Measurements from ENCODE around the gene HNRNPA1L2. TPM values are rescaled to one million over a fixed set of nuclear protein-coding genes. Genes with fewer than 3 reads are reported as not detected.
A peak's percentile ranks its signal among the peaks of the same experiment; 100 is the strongest.
"Not testable (repeated sequence)": the region's sequence is repeated elsewhere in the genome, so short reads cannot be mapped to it uniquely, and the experiment has no call there.

The HNRNPA1L2 gene
- total and polyA plus RNA-seq, 9 of the 15 experiments (the other 6 are each of a cell fraction or from before 2014, with no cell fraction given): 3.7 to 10.8 (median 6.8) TPM

DNA sequence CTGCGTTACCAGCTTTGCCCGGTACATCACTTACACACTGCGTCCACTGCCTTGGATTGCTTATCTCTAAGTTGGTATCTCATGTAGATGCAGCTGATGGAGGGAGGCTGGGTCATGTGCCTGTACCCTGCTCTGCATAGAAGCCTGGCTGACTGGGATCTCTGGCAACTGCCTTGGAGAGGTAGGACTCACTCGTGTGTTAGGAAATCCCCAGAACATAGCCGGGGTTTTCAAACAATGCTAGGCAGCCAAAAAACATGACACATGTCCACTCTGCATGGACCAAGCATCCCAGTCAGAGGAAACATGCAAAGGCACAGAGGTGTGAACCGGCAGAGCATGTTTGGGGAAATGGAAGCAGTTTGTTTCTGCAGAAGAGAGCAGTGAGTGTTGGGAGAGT, 36.1 kb upstream of the HNRNPA1L2 start:
- H3K9ac ChIP-seq (ENCODE audit: insufficient read depth in 1 of 2, low read depth in 2 of 2, low read length in 2 of 2); H3K4me2 ChIP-seq (ENCODE audit: insufficient read depth, low read length); POLR2A ChIA-PET; FAIRE-seq; H3K4me3 ChIP-seq; BruUV-seq (replicated peaks); H3K9me1 ChIP-seq (ENCODE audit: control insufficient read depth, insufficient read depth, low read length); H3K27ac ChIP-seq (ENCODE audit: extremely low read depth, low read depth, low read length); H3K36me3 ChIP-seq (ENCODE audit: control insufficient read depth, insufficient read depth, low read length); ATAC-seq; DNase-seq (ENCODE audit: extremely low read depth in 1 of 4, low spot score in 3 of 4); H3K9me3 ChIP-seq (replicated peaks; ENCODE audit: control insufficient read depth, insufficient read depth, low read depth, low read length); H3K79me2 ChIP-seq (ENCODE audit: control insufficient read depth, insufficient read depth, low read length); H3K4me1 ChIP-seq (replicated peaks in 1 of 2; ENCODE audit: control insufficient read depth in 2 of 2, insufficient read depth in 2 of 2, low read length in 2 of 2); H4K20me1 ChIP-seq (replicated peaks; ENCODE audit: control insufficient read depth, insufficient read depth, low read length); CTCF ChIA-PET (ENCODE audit: low intra/inter-chr PET ratio); H3K27me3 ChIP-seq (ENCODE audit: control insufficient read depth in 2 of 2, insufficient read depth in 2 of 2, low read length in 2 of 2); H2AFZ ChIP-seq (ENCODE audit: low read depth, low read length): not testable (repeated sequence)
- intact Hi-C loops (cut with micrococcal nuclease): loop anchor here (5.0 kb wide), 1 partner anchor 546 kb away; no protein-coding TSS in a partner anchor
- 17% methylated on average over 5 of the region's 6 CpGs for WGBS (ENCODE audit: insufficient coverage, low coverage, missing lambda C conversion rate)
- in situ Hi-C loops (cut with MboI): loop anchor here (25.0 kb wide), 2 partner anchors 356 to 556 kb away; no protein-coding TSS in a partner anchor

DNA sequence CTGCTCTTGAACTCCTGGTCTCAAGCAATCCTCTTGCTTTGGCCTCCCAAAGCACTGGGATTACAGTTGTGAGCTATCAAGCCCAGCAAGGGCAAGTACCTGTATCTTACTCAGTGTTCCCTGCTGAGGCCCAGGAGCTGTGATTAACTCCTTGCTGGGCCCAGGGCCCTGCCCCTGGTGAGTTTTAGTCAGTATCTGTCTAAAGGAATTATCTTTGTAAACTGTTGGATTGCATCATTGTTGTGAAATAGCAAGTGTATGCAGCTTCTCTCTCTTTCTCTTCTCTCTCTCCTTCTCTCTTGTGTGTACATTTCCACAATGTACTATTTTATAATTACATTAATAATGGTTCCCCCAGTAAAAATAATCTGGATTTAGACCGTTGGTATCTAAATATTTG, 35.4 kb upstream of the HNRNPA1L2 start:
- H3K27ac ChIP-seq (ENCODE audit: extremely low read depth, low read depth, low read length); H3K27me3 ChIP-seq (ENCODE audit: control insufficient read depth in 2 of 2, insufficient read depth in 2 of 2, low read length in 2 of 2); H3K4me3 ChIP-seq; H2AFZ ChIP-seq (ENCODE audit: low read depth, low read length); H3K9me3 ChIP-seq (replicated peaks; ENCODE audit: control insufficient read depth, insufficient read depth, low read depth, low read length); POLR2A ChIA-PET; H3K4me2 ChIP-seq (ENCODE audit: insufficient read depth, low read length); H3K4me1 ChIP-seq (replicated peaks in 1 of 2; ENCODE audit: control insufficient read depth in 2 of 2, insufficient read depth in 2 of 2, low read length in 2 of 2); BruUV-seq (replicated peaks); CTCF ChIA-PET (ENCODE audit: low intra/inter-chr PET ratio); H3K79me2 ChIP-seq (ENCODE audit: control insufficient read depth, insufficient read depth, low read length); FAIRE-seq; H3K36me3 ChIP-seq (ENCODE audit: control insufficient read depth, insufficient read depth, low read length); H4K20me1 ChIP-seq (replicated peaks; ENCODE audit: control insufficient read depth, insufficient read depth, low read length); DNase-seq (ENCODE audit: extremely low read depth in 1 of 4, low spot score in 3 of 4); H3K9me1 ChIP-seq (ENCODE audit: control insufficient read depth, insufficient read depth, low read length); H3K9ac ChIP-seq (ENCODE audit: insufficient read depth in 1 of 2, low read depth in 2 of 2, low read length in 2 of 2); TF ChIP-seq CEBPG (CRISPR knock-in tag; IDR thresholded peaks at IDR 0.05): not testable (repeated sequence)
- 0% methylated on average over 1 of the region's 1 CpG for WGBS (ENCODE audit: insufficient coverage, low coverage, missing lambda C conversion rate)
- intact Hi-C loops (cut with micrococcal nuclease): loop anchor here (5.0 kb wide), 1 partner anchor 546 kb away; no protein-coding TSS in a partner anchor
- in situ Hi-C loops (cut with MboI): loop anchor here (25.0 kb wide), 2 partner anchors 356 to 556 kb away; no protein-coding TSS in a partner anchor
- TF ChIP-seq, protein P1, sequence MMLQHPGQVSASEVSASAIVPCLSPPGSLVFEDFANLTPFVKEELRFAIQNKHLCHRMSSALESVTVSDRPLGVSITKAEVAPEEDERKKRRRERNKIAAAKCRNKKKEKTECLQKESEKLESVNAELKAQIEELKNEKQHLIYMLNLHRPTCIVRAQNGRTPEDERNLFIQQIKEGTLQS (IDR thresholded peaks at IDR 0.05): peak; percentile 53; the same call in 1 of the 2 replicates
- TF ChIP-seq, protein P1 (CRISPR knock-in tag; conservative IDR thresholded peaks at IDR 0.05): not testable (repeated sequence)
- peak; percentile 56 to 82; a peak in 3 of 4 replicates for TF ChIP-seq CEBPG (tag; conservative IDR thresholded peaks at IDR 0.05 in 1 of 2, IDR thresholded peaks at IDR 0.05 in 1 of 2)
- ATAC-seq: peak; percentile 43; the same call in 2 of the 3 replicates

DNA sequence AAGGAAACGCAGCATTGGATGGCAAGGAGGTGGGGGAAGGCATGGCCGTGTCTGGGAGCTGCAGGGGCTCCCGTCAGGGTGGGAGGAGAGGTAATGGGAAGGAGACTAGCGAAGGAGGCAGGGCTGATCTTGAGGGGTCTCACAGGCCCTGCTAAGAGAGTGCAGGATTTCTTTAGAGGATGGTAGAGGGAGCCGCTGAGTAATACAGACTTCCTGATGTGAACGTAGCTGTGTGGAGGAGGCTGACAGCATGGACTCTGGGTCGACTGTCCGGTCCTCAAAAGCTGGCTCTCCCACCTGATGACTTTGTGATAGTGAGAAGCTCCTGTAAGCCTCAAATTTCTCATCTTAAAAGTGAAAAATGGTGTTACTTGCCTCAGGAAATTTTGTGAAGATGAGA, 34.0 kb upstream of the HNRNPA1L2 start:
- FAIRE-seq; H3K27ac ChIP-seq (ENCODE audit: extremely low read depth, low read depth, low read length); H3K9ac ChIP-seq (ENCODE audit: insufficient read depth in 1 of 2, low read depth in 2 of 2, low read length in 2 of 2); H3K36me3 ChIP-seq (ENCODE audit: control insufficient read depth, insufficient read depth, low read length); BruUV-seq (replicated peaks); H3K27me3 ChIP-seq (ENCODE audit: control insufficient read depth in 2 of 2, insufficient read depth in 2 of 2, low read length in 2 of 2); DNase-seq (ENCODE audit: extremely low read depth in 1 of 4, low spot score in 3 of 4); H3K9me3 ChIP-seq (replicated peaks; ENCODE audit: control insufficient read depth, insufficient read depth, low read depth, low read length); H4K20me1 ChIP-seq (replicated peaks; ENCODE audit: control insufficient read depth, insufficient read depth, low read length); H3K4me1 ChIP-seq (replicated peaks in 1 of 2; ENCODE audit: control insufficient read depth in 2 of 2, insufficient read depth in 2 of 2, low read length in 2 of 2); H3K4me3 ChIP-seq; H3K4me2 ChIP-seq (ENCODE audit: insufficient read depth, low read length); POLR2A ChIA-PET; H2AFZ ChIP-seq (ENCODE audit: low read depth, low read length); H3K9me1 ChIP-seq (ENCODE audit: control insufficient read depth, insufficient read depth, low read length); H3K79me2 ChIP-seq (ENCODE audit: control insufficient read depth, insufficient read depth, low read length): not testable (repeated sequence)
- CTCF ChIA-PET (ENCODE audit: low intra/inter-chr PET ratio): interaction anchor here (2.5 kb wide), 1 partner anchor 360 kb away, joined by 9 read pairs; no protein-coding TSS in a partner anchor
- intact Hi-C loops (cut with micrococcal nuclease) (loop anchor here (2.0 to 5.0 kb wide), 2 partner anchors 361 to 544 kb away; no protein-coding TSS in a partner anchor), in situ Hi-C loops (cut with MboI) (loop anchor here (25.0 kb wide), 2 partner anchors 354 to 554 kb away; no protein-coding TSS in a partner anchor)
- WGBS (ENCODE audit: insufficient coverage, low coverage, missing lambda C conversion rate): 8% methylated on average over 4 of the region's 8 CpGs
- peak; percentile 64 for ATAC-seq
